ENCODE results near the gene FAM107B. TPM values are rescaled to one million over a fixed set of nuclear protein-coding genes. Genes with fewer than 3 reads are reported as not detected.
"Not testable (repeated sequence)": the region's sequence is repeated elsewhere in the genome, so short reads cannot be mapped to it uniquely, and the experiment has no call there.

The FAM107B gene
- total RNA-seq, 1 donor from 2014 or later, result 43.0 TPM

DNA sequence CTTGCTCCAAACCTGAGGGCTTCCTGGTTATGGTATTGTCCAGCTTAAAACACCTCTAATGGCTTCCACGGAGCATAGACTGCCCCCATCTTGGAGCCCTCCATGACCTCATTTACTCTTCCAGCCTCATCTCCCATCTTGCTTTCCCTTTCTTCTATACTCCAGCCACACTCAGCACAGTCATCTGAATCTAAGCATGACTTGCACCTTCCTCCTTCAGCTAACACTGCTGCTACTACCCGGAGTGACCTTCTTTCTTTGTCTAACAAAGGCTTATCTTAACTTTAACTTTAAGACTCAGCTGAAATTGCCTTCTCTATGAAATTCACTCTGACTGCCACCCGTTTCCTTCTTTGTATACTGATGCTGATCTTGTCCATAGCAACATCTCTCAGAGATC is 135.1 kb downstream of the FAM107B start:
- Histone ChIP-seq H3K9me3 (ENCODE audit: low read depth) (no peaks in the 10 kb centered on the region), H3F3A (ENCODE audit: low read depth) (no peaks in the 10 kb centered on the region), H3K27ac (no peak overlapping the region), H2AFZ (replicated peaks) (no peak overlapping the region), H3K4me1 (peaks cover 16% of the 10 kb centered on the region), H3K79me2 (ENCODE audit: low read depth) (no peaks in the 10 kb centered on the region), H3K9ac (no peak overlapping the region), H3K4me2 (no peak overlapping the region), H3K27me3 (no peaks in the 10 kb centered on the region), H3K4me3 (no peak overlapping the region), H3K36me3 (no peaks in the 10 kb centered on the region), H4K20me1 (ENCODE audit: low read depth) (no peaks in the 10 kb centered on the region)
- no peak overlapping the region for H3K4me3 Mint-ChIP-seq
- H3K9me3 Mint-ChIP-seq, result peaks cover 10% of the 10 kb centered on the region
- H3K4me1 Mint-ChIP-seq, result no peaks in the 10 kb centered on the region
- TF ChIP-seq EZH2 (IDR thresholded peaks at IDR 0.05), result no peak
- TF ChIP-seq, protein P1, sequence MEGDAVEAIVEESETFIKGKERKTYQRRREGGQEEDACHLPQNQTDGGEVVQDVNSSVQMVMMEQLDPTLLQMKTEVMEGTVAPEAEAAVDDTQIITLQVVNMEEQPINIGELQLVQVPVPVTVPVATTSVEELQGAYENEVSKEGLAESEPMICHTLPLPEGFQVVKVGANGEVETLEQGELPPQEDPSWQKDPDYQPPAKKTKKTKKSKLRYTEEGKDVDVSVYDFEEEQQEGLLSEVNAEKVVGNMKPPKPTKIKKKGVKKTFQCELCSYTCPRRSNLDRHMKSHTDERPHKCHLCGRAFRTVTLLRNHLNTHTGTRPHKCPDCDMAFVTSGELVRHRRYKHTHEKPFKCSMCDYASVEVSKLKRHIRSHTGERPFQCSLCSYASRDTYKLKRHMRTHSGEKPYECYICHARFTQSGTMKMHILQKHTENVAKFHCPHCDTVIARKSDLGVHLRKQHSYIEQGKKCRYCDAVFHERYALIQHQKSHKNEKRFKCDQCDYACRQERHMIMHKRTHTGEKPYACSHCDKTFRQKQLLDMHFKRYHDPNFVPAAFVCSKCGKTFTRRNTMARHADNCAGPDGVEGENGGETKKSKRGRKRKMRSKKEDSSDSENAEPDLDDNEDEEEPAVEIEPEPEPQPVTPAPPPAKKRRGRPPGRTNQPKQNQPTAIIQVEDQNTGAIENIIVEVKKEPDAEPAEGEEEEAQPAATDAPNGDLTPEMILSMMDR (IDR thresholded peaks at IDR 0.05), result no peak
- TF ChIP-seq EZH2phosphoT487 (IDR thresholded peaks at IDR 0.05), result no peak
- DNase-seq (ENCODE audit: low spot score), result no peak
- peaks cover 2% of the 10 kb centered on the region for H3K27me3 Mint-ChIP-seq (ENCODE audit: insufficient read depth, low read depth)
- no peak overlapping the region for H3K27ac Mint-ChIP-seq
- H3K36me3 Mint-ChIP-seq, result no peaks in the 10 kb centered on the region

DNA sequence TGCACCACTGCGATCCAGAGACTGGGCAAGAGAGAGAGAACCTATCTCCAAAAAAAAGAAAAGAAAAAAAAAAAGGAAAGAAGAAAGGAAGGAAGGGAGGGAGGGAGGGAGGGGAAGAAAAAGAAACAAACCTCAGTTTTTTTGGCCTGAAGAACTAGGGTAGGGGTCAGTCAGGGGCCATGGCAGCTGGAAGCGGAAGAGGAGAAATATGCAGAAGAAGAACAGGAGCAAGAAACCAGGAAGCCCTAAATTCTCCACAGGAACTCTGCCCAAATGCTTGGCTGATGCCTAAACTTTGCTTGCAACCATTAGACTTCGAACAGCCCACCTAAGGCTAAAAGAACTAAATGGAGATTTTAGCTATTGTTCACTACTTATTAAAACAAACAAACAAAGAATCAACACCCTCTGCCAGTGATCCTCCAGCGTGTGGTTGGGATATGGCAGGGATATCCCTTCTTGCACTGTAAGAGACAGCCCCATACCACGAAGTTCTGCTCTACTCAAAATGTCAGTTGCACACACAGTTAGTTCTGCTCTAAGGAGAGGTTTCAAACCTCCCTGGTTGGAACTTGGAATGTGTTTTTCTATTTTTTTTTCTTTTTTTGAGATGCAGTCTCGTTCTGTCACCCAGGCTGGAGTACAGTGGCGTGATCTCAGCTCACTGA is 139.5 kb downstream of the FAM107B start:
- H3K9me3 Mint-ChIP-seq, result no peaks in the 10 kb centered on the region
- no peak overlapping the region for H3K4me3 ChIP-seq
- H3F3A ChIP-seq (ENCODE audit: low read depth), result no peaks in the 10 kb centered on the region
- no peak overlapping the region for H2AFZ ChIP-seq (replicated peaks)
- H3K36me3 Mint-ChIP-seq, result no peaks in the 10 kb centered on the region
- H3K4me1 ChIP-seq, result peaks cover 4% of the 10 kb centered on the region
- H3K4me3 Mint-ChIP-seq, result no peak overlapping the region
- H4K20me1 ChIP-seq (ENCODE audit: low read depth), result no peaks in the 10 kb centered on the region
- no peaks in the 10 kb centered on the region for H3K9me3 ChIP-seq (ENCODE audit: low read depth)
- H3K27ac ChIP-seq, result no peak overlapping the region
- H3K27me3 ChIP-seq, result no peaks in the 10 kb centered on the region
- peaks cover 2% of the 10 kb centered on the region for H3K27me3 Mint-ChIP-seq (ENCODE audit: insufficient read depth, low read depth)
- no peak overlapping the region for H3K27ac Mint-ChIP-seq
- H3K4me2 ChIP-seq, result no peak overlapping the region
- H3K36me3 ChIP-seq, result no peaks in the 10 kb centered on the region
- H3K79me2 ChIP-seq (ENCODE audit: low read depth), result no peaks in the 10 kb centered on the region
- H3K4me1 Mint-ChIP-seq, result peaks cover 7% of the 10 kb centered on the region
- TF ChIP-seq, protein P1 (IDR thresholded peaks at IDR 0.05), result no peak
- no peak for TF ChIP-seq EZH2phosphoT487 (IDR thresholded peaks at IDR 0.05)
- no peak for TF ChIP-seq EZH2 (IDR thresholded peaks at IDR 0.05)
- no peak overlapping the region for H3K9ac ChIP-seq
- no peak for DNase-seq (ENCODE audit: low spot score)

DNA sequence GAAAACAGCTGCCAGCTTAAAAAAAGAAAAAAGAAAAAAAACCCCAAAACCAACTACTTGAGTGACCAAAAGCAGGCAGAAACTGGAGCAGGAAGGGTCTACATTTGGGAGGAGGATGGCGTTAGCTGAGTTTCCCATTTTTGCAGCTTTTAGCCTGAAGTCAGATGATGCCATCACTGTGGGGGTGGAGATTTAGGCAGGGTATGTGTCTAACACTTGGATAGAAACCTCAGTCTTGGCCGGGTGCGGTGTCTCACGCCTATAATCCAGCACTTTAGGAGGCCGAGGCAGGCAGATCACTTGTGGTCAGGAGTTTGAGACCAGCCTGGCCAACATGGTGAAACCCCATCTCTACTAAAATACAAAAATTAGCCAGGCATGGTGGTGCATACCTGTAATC is 140.1 kb downstream of the FAM107B start:
- H3K79me2 ChIP-seq (ENCODE audit: low read depth); H3K4me3 ChIP-seq; H3K9me3 Mint-ChIP-seq; H3K4me1 Mint-ChIP-seq; H3K27ac ChIP-seq; H3K4me2 ChIP-seq; H4K20me1 ChIP-seq (ENCODE audit: low read depth); H3K4me1 ChIP-seq; H3F3A ChIP-seq (ENCODE audit: low read depth); H2AFZ ChIP-seq (replicated peaks); H3K36me3 Mint-ChIP-seq; H3K27ac Mint-ChIP-seq; H3K4me3 Mint-ChIP-seq; DNase-seq (ENCODE audit: low spot score); H3K36me3 ChIP-seq; H3K9ac ChIP-seq; H3K27me3 Mint-ChIP-seq (ENCODE audit: insufficient read depth, low read depth); H3K9me3 ChIP-seq (ENCODE audit: low read depth); H3K27me3 ChIP-seq: not testable (repeated sequence)

DNA sequence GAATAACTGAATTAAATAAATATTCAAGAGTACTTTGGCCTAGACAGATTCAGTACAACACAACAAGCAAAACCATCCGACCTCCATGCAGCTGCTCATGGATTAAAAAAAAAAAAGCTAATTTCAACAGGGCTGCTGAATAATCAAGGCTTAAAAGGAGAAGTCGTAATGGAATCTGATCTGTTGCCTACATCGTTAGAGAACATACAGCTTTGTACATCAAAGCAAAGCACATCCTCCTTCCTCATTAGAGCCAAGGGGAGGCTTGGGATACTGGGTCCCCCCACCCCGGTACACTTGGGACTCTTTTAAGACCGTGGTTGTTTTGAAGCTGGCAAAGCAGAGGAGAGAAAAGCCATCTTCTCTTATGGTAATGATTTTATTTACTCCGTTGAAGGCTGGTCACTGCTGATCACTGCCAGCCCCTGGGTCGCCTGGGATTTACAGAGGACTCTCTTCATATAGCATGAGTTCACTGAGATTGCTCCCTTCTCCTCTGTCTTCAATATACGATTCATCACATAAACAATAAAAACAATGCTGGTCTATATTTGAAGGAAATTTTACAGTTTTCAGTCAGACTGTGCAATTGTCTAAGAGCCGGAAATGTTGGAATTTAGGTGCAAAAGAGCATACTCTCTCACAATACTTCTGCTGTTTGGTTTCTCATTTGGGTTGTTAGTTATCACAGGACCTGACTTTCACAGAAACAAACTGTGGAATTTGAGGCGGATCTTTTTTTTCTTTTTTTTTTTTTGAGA is 148.8 kb downstream of the FAM107B start:
- H3K27ac ChIP-seq, result peak overlapping the region; percentile 81
- peak overlapping the region; percentile 64 for H3K4me2 ChIP-seq
- no peak overlapping the region for H3K9ac ChIP-seq
- H3K27me3 ChIP-seq, result no peaks in the 10 kb centered on the region
- Mint-ChIP-seq H3K27ac (peak overlapping the region; percentile 99), H3K27me3 (ENCODE audit: insufficient read depth, low read depth) (no peaks in the 10 kb centered on the region), H3K36me3 (no peaks in the 10 kb centered on the region), H3K4me3 (peak overlapping the region; percentile 36), H3K4me1 (peaks cover 27% of the 10 kb centered on the region), H3K9me3 (no peaks in the 10 kb centered on the region)
- no peaks in the 10 kb centered on the region for H3K36me3 ChIP-seq
- H3K9me3 ChIP-seq (ENCODE audit: low read depth), result no peaks in the 10 kb centered on the region
- peaks cover 19% of the 10 kb centered on the region for H3F3A ChIP-seq (ENCODE audit: low read depth)
- no peak overlapping the region for H3K4me3 ChIP-seq
- H4K20me1 ChIP-seq (ENCODE audit: low read depth), result no peaks in the 10 kb centered on the region
- peak; percentile 14 for DNase-seq (ENCODE audit: low spot score)
- peaks cover 13% of the 10 kb centered on the region for H3K4me1 ChIP-seq
- H3K79me2 ChIP-seq (ENCODE audit: low read depth), result no peaks in the 10 kb centered on the region
- TF ChIP-seq EZH2phosphoT487 (IDR thresholded peaks at IDR 0.05), result no peak
- TF ChIP-seq EZH2 (IDR thresholded peaks at IDR 0.05), result no peak
- peak overlapping the region; percentile 77 for H2AFZ ChIP-seq (replicated peaks)

All from neural progenitor cell (in vitro differentiated cells).